Activated naive CD8-positive, alpha-beta T cell treated with anti-CD3 and anti-CD28 coated beads, Interleukin-2, amount 50 U/mL, for 16 hours (primary cell): ENCODE data around the gene GPAT2.
"Not testable (repeated sequence)": the region's sequence is repeated elsewhere in the genome, so short reads cannot be mapped to it uniquely, and the experiment has no call there.

ENCODE experiments used
- DNase-seq: peaks from one replicate; pipeline ENCODE4 v3.0.0-alpha.2; 2020; ENCODE audit warnings: low read depth, low spot score

The GPAT2 gene

DNA sequence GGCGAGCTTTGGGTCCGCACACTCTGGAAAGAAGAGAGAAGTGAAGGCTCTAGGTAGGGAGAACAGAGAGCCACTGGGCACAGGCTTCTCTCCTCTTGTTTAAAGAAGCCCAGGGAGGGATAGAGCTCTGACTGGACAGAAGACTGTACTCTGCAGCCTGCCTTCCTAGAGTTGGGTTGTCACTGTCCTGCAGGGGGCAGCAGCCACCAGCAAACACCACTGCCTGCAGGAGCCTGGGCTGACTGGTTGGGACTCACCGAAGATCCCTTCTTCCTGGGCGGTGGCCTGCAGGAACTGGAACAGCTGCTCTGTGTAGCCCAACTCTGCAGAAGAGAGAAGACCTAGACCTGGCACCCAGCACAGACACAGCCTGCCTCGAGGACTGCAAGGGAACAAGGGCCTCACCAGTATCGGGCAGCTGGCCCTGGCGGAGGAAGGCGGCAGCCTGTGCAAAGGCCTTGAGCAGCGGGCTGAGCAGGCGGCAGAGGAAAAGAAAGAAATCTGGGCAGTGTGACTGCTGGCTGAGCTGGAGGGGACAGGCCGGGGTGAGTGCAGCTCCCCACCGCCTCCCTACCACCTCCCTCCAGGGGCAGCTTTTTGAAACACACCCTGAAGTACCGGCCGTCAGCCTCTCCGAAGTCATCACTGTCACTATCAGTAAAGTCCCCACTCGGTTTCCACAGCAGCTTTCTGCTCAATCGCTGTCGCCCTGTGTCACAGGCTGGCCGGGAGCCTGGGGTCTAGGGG, 11.8 kb downstream of the GPAT2 start:
- DNase-seq, result peak; percentile 28

DNA sequence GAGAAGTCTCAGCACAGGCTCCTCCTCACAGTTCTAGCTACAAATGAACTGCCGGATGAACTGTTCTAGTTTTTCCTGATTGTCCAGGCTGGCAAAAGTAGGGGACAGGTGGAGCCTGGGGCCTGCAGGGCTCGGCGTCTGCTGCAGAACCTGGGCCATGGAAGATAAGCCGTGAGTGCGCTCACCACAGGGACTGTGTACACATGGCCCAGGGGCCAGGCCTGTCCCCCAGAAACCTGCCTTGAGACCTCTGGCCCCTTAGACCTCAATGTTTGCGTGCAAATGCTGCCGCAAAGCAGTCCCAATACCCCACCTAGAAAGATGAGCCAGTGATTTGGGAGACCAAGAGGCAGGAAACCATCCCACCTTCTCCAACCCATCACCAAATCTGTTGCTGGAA, 12.6 kb downstream of the GPAT2 start:
- DNase-seq, result not testable (repeated sequence)

DNA sequence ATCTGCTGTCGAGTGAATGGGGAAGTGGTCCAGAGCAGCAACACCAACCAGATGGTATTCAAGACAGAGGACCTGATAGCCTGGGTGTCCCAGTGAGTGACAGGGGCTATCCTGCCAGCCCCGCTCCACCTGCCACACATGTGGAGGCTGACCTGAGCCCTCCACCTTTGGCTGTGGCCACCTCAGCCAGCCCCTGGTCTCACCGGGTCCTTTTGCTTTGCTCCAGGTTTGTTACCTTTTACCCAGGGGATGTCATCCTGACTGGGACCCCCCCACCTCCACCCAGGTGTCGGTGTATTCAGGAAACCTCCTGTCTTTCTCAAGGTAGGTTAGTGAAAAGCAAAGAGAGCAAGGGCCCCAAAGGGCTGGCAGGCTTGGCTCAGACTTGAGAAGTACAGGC, 13.6 kb downstream of the GPAT2 start:
- DNase-seq, result not testable (repeated sequence)

DNA sequence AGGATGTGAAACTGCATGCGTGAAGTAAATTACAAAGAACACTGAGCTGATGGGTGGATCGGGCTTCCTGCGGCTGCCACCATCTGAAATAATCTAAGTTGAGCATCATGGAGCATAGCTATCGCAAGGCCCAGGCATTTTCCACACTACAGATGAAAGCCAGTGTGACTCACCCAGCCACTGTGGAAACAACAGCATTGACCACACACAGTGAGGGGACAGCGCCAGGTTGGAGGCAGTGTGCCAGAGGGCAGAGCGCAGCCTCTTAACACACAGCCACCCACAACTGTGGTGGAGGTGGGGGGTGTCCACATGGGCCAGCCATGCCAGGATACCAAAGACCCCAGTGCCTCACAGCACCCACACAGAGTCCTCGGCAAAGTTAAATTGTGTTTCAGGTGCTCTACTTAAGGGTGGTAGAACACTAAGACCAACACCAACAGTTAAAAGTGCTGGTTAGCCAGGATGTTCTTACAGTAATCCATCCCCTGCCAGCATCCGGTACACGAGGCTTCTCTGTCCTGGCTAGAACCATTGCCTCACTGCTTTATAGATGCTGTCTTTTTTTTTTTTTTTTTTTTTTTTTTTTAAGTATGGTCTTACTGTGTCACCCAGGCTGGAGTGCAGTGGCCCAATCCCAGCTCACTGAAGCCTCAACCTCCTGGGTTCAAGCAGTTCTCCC, 14.7 kb downstream of the GPAT2 start:
- not testable (repeated sequence) for DNase-seq

DNA sequence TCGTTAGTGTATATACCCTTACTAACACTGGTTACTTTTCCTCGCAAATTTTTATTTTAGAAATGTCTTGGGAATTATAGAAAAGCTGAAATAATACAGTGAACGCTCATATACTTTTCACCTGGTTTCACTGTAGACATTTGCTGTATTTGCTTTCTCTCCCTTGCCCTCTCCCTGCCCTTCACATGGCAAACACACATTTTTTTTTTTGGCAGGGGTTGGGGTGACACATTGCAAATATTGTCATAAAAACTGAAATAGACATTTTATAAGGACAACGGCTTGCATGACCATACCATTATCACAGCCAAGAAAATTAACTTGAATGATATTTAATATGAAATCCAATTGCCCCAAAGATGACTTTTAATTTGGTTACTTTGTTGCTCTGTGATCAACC, 18.4 kb downstream of the GPAT2 start:
- DNase-seq, result not testable (repeated sequence)

DNA sequence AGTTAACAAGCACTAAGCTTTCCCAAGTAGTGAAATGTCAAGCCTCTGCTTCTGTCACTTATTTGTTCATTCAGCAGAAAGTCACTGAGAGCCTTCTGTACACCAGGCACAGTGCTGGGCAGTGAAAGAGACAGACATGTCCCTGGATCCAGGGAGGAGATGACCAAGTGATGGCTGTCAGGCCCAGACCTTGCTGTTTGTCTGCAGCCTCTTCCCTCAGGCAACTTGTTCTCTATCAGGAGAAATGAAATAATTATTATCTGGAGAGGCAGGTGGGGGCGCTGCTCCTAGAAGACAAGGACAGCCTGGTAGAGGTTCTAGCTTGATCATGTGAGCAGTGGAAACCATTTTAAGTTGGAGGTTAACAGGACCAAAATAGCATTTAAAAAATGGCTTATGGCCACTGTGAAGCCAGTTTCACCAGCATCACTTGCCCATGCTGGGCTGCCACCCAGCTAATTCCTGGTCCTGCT, 21.9 kb downstream of the GPAT2 start:
- not testable (repeated sequence) for DNase-seq

DNA sequence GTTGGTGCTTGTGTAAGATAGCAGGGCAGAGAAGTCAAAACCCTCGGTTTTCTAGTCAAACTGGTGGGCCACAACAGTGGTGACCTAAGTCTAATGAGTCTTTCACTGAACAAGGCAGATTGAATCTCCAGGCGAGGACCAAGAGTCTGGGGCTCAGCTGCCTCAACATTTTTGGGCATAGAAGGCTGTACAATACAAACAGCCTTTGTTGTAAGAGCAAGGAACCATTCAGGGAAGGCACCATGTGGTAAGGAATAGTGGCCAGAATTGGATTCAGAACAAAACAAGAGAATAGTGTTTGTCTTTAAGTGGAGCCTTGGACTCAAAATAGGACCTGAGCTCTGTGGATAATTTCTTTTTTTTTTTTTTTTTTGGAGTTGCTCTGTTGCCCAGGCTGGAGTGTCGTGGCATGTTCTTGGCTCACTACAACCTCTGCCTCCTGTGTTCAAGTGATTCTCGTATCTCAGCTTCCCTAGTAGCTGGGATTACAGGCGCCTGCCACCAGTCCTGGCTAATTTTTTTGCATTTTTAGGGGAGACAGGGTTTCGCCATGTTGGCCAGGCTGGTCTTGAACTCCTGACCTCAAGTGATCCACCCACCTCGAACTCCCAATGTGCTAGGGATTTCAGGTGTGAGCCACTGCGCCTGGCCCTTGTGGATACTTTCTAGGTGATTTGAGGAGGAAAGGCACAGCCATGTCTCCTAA, 22.5 kb downstream of the GPAT2 start:
- DNase-seq, result not testable (repeated sequence)

DNA sequence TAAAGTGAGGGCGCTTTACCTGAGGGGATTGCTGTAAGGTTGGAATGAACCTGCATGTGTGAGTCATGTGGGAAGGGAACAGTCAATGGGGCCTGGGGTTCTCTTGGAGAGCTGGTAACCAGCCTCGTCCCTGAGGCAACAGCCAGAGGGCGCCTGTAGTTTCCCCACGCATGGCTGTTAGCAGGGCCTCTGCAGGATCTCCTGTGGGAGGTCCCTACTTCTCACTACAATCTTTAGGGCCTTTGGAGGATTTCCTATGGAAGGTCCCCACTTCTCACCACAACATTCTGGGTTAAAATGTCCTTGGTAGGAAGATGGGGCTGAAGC, 23.6 kb downstream of the GPAT2 start:
- DNase-seq, result not testable (repeated sequence)

DNA sequence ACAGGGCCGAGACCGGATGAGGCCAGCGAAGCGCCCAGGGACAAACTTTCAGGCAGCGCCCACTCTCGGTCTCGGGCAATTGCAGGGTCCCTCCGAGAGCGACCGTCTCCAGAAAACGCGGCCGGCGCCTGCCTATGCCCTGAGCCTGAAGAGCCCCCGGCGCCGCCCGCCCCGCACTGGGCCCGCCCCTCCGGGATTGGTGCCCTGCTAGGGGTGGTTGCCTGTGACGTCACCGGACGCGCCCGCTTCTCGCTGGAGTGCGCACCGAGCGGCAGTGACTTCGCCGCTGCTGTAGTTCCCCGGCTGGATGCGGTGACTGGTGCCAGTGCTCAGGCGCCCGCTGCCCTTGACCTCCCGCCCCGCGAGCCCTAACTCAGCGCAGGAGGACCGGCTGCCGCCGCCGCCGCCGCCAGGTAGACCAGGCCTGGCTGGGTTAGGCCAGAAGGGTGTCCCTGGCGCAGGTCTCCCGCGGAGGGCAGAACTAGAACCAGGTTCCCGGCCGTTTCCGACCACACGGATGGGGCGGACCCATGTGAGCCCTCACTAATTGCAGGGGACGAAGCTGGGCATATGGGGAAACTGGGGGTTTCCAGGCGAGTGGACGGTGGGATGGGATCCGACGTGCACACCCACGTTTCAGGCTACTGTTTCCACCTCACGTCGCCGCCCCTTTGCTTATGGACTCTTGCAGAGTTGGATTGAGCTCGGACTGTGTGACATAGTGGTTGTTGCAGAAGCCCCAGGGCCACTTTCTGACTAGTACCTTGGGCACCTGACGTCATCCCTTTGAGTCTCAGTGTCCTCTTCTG, 24.2 kb downstream of the GPAT2 start:
- peak; percentile 90 for DNase-seq

DNA sequence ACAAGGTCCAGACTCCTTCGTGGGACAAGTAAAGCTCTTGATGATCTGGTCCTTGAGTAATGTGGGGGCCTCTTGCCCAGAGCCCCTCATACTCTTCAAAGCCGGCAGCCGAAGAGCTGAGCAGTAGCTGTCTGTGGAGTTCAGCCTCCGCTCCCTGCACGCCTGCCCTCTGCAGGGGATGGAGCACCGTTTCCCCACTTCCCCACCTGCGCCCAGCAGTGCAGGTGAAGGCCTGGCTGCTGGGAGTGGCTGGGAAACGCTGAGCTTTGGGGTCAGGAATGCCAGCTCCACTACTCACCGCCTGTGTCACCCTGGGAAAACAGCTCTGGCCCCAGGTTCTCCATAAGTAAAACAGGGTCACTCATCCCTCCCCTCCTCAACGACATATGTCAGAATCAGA, 24.9 kb downstream of the GPAT2 start:
- not testable (repeated sequence) for DNase-seq

DNA sequence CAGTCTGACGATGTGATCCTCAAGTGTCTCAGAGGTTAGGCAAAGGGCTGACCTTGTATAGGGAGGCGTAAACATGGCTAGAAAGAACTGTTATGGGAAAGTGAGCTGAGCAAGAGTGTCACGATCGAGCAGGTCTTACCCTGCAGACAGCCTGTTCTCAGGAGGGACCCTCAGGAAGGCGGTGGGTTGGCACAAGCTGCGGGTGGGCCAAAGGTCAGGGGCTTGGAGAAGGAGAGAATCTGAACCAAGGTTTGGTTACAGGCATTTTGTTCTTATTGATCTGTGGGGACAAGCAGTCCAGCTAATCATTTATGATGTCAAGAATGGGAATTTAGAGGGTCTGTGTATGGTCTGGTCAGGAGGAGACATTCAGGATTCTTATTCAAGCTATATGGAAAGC, 26.7 kb downstream of the GPAT2 start:
- DNase-seq, result not testable (repeated sequence)

DNA sequence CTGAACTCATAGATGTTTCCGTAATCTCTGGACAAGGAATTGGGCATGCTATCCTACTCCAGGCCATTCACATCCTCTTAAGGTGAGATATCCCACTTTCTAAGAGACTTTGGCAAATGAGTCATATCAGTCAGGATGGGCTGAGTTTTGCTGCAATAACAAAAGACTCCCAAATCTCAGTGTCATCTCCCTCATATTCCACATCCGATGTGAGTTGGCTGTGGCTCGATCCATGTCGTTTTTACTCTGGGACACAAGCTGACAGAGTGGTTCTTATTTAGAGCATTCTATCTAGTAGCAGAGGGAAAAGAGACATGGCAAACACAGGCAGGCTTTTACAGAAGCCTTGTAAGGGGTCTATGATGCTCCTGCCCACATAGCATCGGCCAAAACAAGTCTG, 28.5 kb downstream of the GPAT2 start:
- not testable (repeated sequence) for DNase-seq

DNA sequence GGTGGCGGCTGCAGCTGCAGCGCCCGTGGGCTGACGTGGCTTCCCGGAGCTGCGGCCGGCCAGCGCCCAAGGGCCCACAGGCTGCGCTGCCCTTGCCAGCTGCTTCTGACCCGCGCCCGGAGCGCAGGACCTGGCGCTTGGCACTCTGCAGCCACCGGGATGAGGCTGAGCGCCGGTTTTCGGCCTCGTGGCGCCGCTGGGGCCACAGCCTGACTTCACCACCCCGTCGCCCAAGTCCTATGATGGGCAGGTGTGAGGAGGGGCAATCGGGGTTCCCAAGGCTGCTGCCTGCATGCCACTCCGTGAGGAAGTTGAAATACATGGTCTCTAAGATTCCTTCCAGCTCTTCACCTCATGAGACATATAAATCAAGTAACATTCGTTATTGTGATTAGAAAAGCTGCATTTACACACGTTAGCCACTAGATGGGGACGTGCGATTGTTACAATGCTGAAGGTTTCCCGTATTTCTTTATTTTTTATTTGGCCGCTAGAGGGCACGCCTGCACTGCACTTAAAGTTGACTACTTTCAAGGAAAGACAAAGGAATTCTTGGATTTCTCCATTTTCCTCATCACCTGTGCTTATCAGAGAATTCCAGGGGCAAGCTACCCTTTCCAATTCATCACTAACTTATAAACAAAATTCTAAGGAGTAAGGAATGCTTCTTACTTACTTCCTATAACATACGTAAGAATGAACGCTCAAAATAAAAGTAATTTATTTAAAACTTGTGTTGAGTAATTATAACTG, 42.0 kb downstream of the GPAT2 start:
- DNase-seq, result peak; percentile 17

DNA sequence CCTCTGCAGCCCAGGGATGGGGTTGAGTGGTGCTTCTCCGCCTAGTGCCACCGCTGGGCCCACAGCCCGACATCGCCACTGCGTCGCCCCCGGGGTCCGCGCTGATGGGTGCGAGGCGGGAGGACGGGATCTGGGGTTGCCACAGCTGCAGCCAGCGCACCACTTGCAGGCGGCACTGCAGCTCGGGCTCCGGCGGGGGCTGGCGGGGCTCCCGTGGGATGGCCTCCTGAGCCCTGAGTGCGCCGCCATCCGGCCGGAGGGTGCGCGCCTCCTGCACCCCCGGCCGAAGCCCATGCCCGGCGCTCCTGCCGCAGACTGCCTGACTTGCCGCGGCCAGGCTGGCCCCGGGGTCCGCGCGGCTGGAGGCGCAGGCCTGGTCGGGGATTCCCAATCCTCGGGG, 42.6 kb downstream of the GPAT2 start:
- not testable (repeated sequence) for DNase-seq

DNA sequence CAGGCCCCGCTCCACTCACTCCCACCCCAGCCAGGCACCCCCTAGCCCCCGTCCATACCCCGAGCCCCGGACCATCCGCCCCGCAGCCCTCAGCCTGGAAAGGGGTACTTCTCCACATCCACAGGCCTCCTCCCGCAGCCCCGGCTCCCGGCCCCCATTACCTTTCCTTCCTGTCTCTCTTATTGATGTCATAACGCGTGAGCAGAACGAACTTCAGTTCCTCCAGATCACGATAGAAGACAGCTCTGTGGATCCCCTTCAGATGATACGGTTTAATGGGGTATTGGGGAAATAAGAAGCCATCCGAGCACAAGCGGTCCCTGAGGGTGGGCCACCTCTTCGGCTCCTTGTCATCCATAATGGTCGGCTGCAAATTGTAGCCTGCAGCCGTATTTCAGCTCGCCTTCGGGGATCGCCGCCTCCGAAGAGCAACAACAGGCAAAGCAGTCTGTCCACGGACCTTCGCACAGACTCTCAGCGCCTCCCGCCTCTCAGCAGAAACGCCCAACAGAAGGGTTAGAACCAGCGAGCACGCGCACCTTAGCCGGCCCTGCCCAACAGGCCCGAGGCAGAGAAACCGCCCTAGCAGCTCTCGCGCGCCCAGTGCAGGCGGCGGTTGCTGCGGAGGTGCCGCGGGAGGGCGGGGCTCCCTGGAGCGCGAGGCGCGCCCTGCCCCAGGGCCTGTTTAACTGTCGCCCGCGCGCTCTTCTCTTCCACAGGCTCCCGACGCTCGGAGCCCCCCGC, 43.2 kb downstream of the GPAT2 start, which contains the start of gene ANKRD36C:
Gene ANKRD36C, minus strand, starts transcription at position 474 of the 744 bp plus-strand sequence. Its CDS starts 116 bp downstream, at position 358.
- not testable (repeated sequence) for DNase-seq

DNA sequence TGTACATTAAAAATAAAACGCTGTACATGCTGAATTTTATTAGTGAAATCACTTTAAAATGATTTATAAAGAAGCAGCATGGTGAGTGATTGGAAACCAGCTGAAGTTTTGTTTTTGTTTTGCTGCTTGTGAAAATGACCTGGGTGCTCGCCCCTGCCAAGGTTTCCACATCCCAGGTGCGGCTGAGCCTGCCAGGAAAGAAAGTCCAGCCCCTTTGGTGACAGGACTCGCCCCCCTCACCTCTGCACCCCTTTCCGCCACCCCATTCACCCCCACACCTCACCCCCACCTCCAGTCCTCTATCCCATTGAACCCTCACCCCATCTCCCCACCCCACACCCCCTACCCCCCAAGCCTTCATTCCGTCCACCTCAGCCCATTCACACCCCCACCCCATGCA, 43.8 kb downstream of the GPAT2 start:
- not testable (repeated sequence) for DNase-seq
